A673 (cell line): Measurements from ENCODE around the gene ITGB6.

Source experiments
- EZH2 ChIP-seq: fragments of 200-600 bp; sonication (generic); IDR thresholded peaks from 2 replicates; pipeline ENCODE4 v1.6.1; 2017; ENCODE audit warnings: borderline replicate concordance, low read depth, mild to moderate bottlenecking, mixed read lengths, antibody characterized with exemption, low read length; ENCODE audit not compliant: poor library complexity, severe bottlenecking
- TF ChIP-seq, protein P1 (sequence below): fragments of 300-800, 200-600 bp; sonication (generic); conservative IDR thresholded peaks from 2 replicates; pipeline ENCODE4 v1.5.1; 2017; ENCODE audit warnings: low read depth, mild to moderate bottlenecking, antibody characterized with exemption, low read length, moderate library complexity, mixed read lengths

GRCh38 chr2:160225722-160226121, 25.6 kb upstream of the ITGB6 start:
- no peak for TF ChIP-seq EZH2
- TF ChIP-seq, protein P1, sequence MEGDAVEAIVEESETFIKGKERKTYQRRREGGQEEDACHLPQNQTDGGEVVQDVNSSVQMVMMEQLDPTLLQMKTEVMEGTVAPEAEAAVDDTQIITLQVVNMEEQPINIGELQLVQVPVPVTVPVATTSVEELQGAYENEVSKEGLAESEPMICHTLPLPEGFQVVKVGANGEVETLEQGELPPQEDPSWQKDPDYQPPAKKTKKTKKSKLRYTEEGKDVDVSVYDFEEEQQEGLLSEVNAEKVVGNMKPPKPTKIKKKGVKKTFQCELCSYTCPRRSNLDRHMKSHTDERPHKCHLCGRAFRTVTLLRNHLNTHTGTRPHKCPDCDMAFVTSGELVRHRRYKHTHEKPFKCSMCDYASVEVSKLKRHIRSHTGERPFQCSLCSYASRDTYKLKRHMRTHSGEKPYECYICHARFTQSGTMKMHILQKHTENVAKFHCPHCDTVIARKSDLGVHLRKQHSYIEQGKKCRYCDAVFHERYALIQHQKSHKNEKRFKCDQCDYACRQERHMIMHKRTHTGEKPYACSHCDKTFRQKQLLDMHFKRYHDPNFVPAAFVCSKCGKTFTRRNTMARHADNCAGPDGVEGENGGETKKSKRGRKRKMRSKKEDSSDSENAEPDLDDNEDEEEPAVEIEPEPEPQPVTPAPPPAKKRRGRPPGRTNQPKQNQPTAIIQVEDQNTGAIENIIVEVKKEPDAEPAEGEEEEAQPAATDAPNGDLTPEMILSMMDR = no peak
